Thoracic aorta (tissue), 2 donors: Measurements from ENCODE around the gene MRPL58. TPM values are rescaled to one million over a fixed set of nuclear protein-coding genes. Genes with fewer than 3 reads are reported as not detected.
"Not testable (repeated sequence)": the region's sequence is repeated elsewhere in the genome, so short reads cannot be mapped to it uniquely, and the experiment has no call there.

ENCODE experiments used
- ATAC-seq: fragments of 150-250 bp; one replicate; pipeline ENCODE4 v1.8.0; 2017; ENCODE audit warnings: low read depth; ENCODE audit not compliant: insufficient number of reproducible peaks, low FRiP score
- DNase-seq: peaks from one replicate; pipeline ENCODE4 v3.0.0-alpha.2; 2020; ENCODE audit warnings: low spot score
- H3K27ac ChIP-seq, 2 donors: fragments of 200-600 bp; sonication (generic); 1 replicate in 1 of 2; 2 replicates in 1 of 2; pipeline ENCODE4 v1.5.1; 2016; ENCODE audit warnings: mild to moderate bottlenecking in 2 of 2, moderate library complexity in 2 of 2
- H3K27me3 ChIP-seq: fragments of 200-600 bp; sonication (generic); replicated peaks from 2 replicates; pipeline ENCODE4 v1.6.0; 2016; ENCODE audit warnings: mild to moderate bottlenecking; ENCODE audit not compliant: insufficient read depth
- H3K36me3 ChIP-seq: fragments of 200-600 bp; sonication (generic); one replicate; pipeline ENCODE4 v1.5.1; 2016
- H3K4me1 ChIP-seq, 2 donors: fragments of 200-600 bp; sonication (generic); 1 replicate in 1 of 2; 2 replicates in 1 of 2; pipeline versions ENCODE4 v1.5.1 to v1.6.0; 2016; ENCODE audit warnings: low read depth in 2 of 2, mild to moderate bottlenecking in 1 of 2; ENCODE audit not compliant: control insufficient read depth in 1 of 2
- H3K4me3 ChIP-seq: fragments of 200-600 bp; sonication (generic); 2 replicates; pipeline ENCODE4 v1.5.1; 2016; ENCODE audit warnings: mild to moderate bottlenecking
- H3K9me3 ChIP-seq: fragments of 200-600 bp; sonication (generic); 2 replicates; pipeline ENCODE4 v1.5.1; 2016
- CTCF ChIP-seq: fragments of 200-600 bp; sonication (generic); IDR thresholded peaks from one replicate; pipeline ENCODE4 v1.5.1; 2019; ENCODE audit warnings: antibody characterized with exemption
- total RNA-seq, 2 donors: library from RNA; depleted of rRNA; stranded (reverse); fragments of >200 nt; gene quantifications; one replicate each; pipeline versions ENCODE4 v1.1.0 to v1.2.3, GENCODE V29; 2016

Gene MRPL58
- 10 to 100 TPM; 40.3 to 82.6 TPM for total RNA-seq

GRCh38 chr17:75012346-75013091 is at the start of gene MRPL58:
Gene MRPL58, plus strand, starts transcription at chr17:75012670. Its CDS starts 17 bp downstream, at chr17:75012687.
- Histone ChIP-seq H3K27ac (peak within 1 kb of the TSS; percentile 89), H3K27me3 (no peaks in the 10 kb centered on the region), H3K36me3 (no peaks in the 10 kb centered on the region), H3K4me1 (peaks cover 4 to 21% of the 10 kb centered on the region in 2 donors), H3K4me3 (peak within 1 kb of the TSS; percentile 92), H3K9me3 (no peaks in the 10 kb centered on the region)
- TF ChIP-seq CTCF, result peak; percentile 69
- DNase-seq (peak; percentile 26), ATAC-seq (peak; percentile 82)

GRCh38 chr17:74963656-74964055 is 48.8 kb upstream of the MRPL58 start:
- Histone ChIP-seq H3K36me3 (no peaks in the 10 kb centered on the region), H3K4me3 (no peak overlapping the region), H3K27ac (no peak overlapping the region), H3K9me3 (no peaks in the 10 kb centered on the region), H3K27me3 (no peaks in the 10 kb centered on the region), H3K4me1 (no peaks in the 10 kb centered on the region)
- DNase-seq, result no peak
- no peak for ATAC-seq
- TF ChIP-seq CTCF, result no peak

GRCh38 chr17:74964246-74964761 is 48.2 kb upstream of the MRPL58 start:
- Histone ChIP-seq H3K27ac (no peak overlapping the region), H3K4me1 (no peaks in the 10 kb centered on the region), H3K4me3 (no peak overlapping the region), H3K36me3 (no peaks in the 10 kb centered on the region), H3K27me3 (no peaks in the 10 kb centered on the region), H3K9me3 (no peaks in the 10 kb centered on the region)
- no peak for TF ChIP-seq CTCF
- ATAC-seq (no peak), DNase-seq (no peak)

- Histone ChIP-seq H3K27ac (no peak overlapping the region), H3K27me3 (no peaks in the 10 kb centered on the region), H3K4me3 (no peak overlapping the region), H3K9me3 (no peaks in the 10 kb centered on the region), H3K36me3 (no peaks in the 10 kb centered on the region), H3K4me1 (no peaks in the 10 kb centered on the region)
- ATAC-seq, result no peak
- no peak for DNase-seq
- TF ChIP-seq CTCF, result no peak
Measured at GRCh38 chr17:74964988-74965622, 47.4 kb upstream of the MRPL58 start.

GRCh38 chr17:74968361-74968780 is 44.1 kb upstream of the MRPL58 start:
- no peaks in the 10 kb centered on the region for H3K9me3 ChIP-seq
- no peak for ATAC-seq

GRCh38 chr17:74969501-74969900 is 43.0 kb upstream of the MRPL58 start:
- H3K4me3 ChIP-seq, ATAC-seq, H3K9me3 ChIP-seq, DNase-seq, H3K36me3 ChIP-seq, H3K27me3 ChIP-seq, H3K27ac ChIP-seq: not testable (repeated sequence)
- peaks cover 0 to 10% of the 10 kb centered on the region in 2 donors for H3K4me1 ChIP-seq

More at GRCh38 chr17:74968361-74968780, 44.1 kb upstream of the MRPL58 start:
- Histone ChIP-seq H3K4me3 (no peak overlapping the region), H3K27ac (no peak overlapping the region), H3K36me3 (no peaks in the 10 kb centered on the region), H3K27me3 (no peaks in the 10 kb centered on the region), H3K4me1 (peaks cover 0 to 10% of the 10 kb centered on the region in 2 donors)
- TF ChIP-seq CTCF, result no peak
- DNase-seq, result no peak
